ENCODE measurements around the gene MAML3.

The MAML3 gene

GRCh38 chr4:140038031-140038533 lies 115.9 kb downstream of the MAML3 start:
- no peak for DNase-seq

- DNase-seq = no peak
Observed at GRCh38 chr4:140037353-140038030, 116.5 kb downstream of the MAML3 start.

- no peak for DNase-seq
Observed at GRCh38 chr4:140031706-140032105, 122.3 kb downstream of the MAML3 start.

- no peak for DNase-seq
Observed at GRCh38 chr4:140031061-140031460, 122.9 kb downstream of the MAML3 start.

GRCh38 chr4:140028676-140029517 lies 125.1 kb downstream of the MAML3 start:
- DNase-seq = no peak

- DNase-seq = no peak
Observed at GRCh38 chr4:140028101-140028500, 125.9 kb downstream of the MAML3 start.

GRCh38 chr4:140027101-140027500 lies 126.9 kb downstream of the MAML3 start:
- no peak for DNase-seq

- no peak for DNase-seq
Observed at GRCh38 chr4:140025470-140025869, 128.5 kb downstream of the MAML3 start.

GRCh38 chr4:140020457-140021361 lies 133.3 kb downstream of the MAML3 start:
- DNase-seq = no peak

GRCh38 chr4:140019619-140020347 lies 134.2 kb downstream of the MAML3 start:
- no peak for DNase-seq

- peak in 1 of 2 experiments; percentile 7 for DNase-seq
Observed at GRCh38 chr4:140018931-140019618, 134.9 kb downstream of the MAML3 start.

GRCh38 chr4:140014284-140014683 lies 139.7 kb downstream of the MAML3 start:
- DNase-seq = no peak

- peak; percentile 1 to 56 for DNase-seq
Observed at GRCh38 chr4:140012688-140013486, 141.1 kb downstream of the MAML3 start.

- peak; percentile 88 to 92 for DNase-seq
Observed at GRCh38 chr4:140005699-140006098, 148.3 kb downstream of the MAML3 start.

GRCh38 chr4:140004922-140005627 lies 148.9 kb downstream of the MAML3 start:
- no peak for DNase-seq

- peak; percentile 27 to 31 for DNase-seq
Observed at GRCh38 chr4:140004549-140004895, 149.5 kb downstream of the MAML3 start.

GRCh38 chr4:140003876-140004548 lies 150.0 kb downstream of the MAML3 start:
- DNase-seq = no peak

- DNase-seq = no peak
Observed at GRCh38 chr4:140000232-140000631, 153.8 kb downstream of the MAML3 start.

Measured in NCI-H524 (cell line).